GM12878 (cell line): Measurements from ENCODE around the gene NMNAT1. TPM values are rescaled to one million over a fixed set of nuclear protein-coding genes. Genes with fewer than 3 reads are reported as not detected.

Experiments
- ATAC-seq: fragments of 200-7000 bp; cut with Tn5 transposase; 3 replicates; pipeline ENCODE4 v1.9.1; 2020; ENCODE audit warnings: mild to moderate bottlenecking, moderate library complexity
- BruUV-seq: library from RNA; stranded (reverse); fragments of 400-500 nt; replicated peaks from 2 replicates; lab custom pipeline; 2021; lab: Mats Ljungman, UMichigan
- CTCF ChIA-PET: fragments of 300-600 bp; sonication (Branson Sonifier 250); formaldehyde crosslinking; extraction: SDS; loops from one replicate; lab custom pipeline; 2021; ENCODE audit warnings: inconsistent platforms; lab: Yijun Ruan, JAX
- POLR2A ChIA-PET: fragments of 350-600 bp; formaldehyde crosslinking; extraction: SDS; loops from one replicate; lab custom pipeline; 2021; ENCODE audit warnings: inconsistent platforms; lab: Charles Lee
- RAD21 ChIA-PET: fragments of 300-600 bp; sonication (Branson Sonifier 250); formaldehyde crosslinking; loops from one replicate; lab custom pipeline; 2023; ENCODE audit warnings: antibody characterized with exemption; ENCODE audit not compliant: unreplicated experiment; lab: Charles Lee
- SMC1A ChIA-PET: fragments of 300-600 bp; sonication (Branson Sonifier 250); formaldehyde crosslinking; loops from one replicate; lab custom pipeline; 2023; ENCODE audit not compliant: unreplicated experiment, uncharacterized antibody; lab: Charles Lee
- DNase-seq: peaks from one replicate; pipeline ENCODE4 v3.0.0-alpha.2; 2011; ENCODE audit warnings: low read depth, low spot score
- FAIRE-seq: peaks from 3 replicates; lab custom pipeline; 2011; peaks lifted over from hg19 to GRCh38; lab: Jason Lieb, UNC
- H2AFZ ChIP-seq: 2 replicates; pipeline ENCODE4 v1.6.0; 2011; ENCODE audit warnings: low read depth, low read length, control low read depth; ENCODE audit not compliant: control insufficient read depth
- H3K27ac ChIP-seq: 2 replicates; pipeline ENCODE4 v1.5.1; 2011; ENCODE audit warnings: control low read depth; ENCODE audit not compliant: control insufficient read depth, insufficient read depth
- H3K27me3 ChIP-seq, 2 experiments: replicated peaks in 1 of 2; 2 replicates each; pipeline versions ENCODE4 v1.6.0 to v1.6.1; 2011; ENCODE audit warnings: low read length in 1 of 2; ENCODE audit not compliant: control insufficient read depth in 2 of 2, insufficient read depth in 2 of 2
- H3K36me3 ChIP-seq, 2 experiments: 2 replicates each; pipeline ENCODE4 v1.5.1; 2011; ENCODE audit warnings: low read length in 1 of 2; ENCODE audit not compliant: control insufficient read depth in 2 of 2, insufficient read depth in 2 of 2
- H3K4me1 ChIP-seq: 2 replicates; pipeline ENCODE4 v1.6.1; 2011; ENCODE audit warnings: mild to moderate bottlenecking, low read length, moderate library complexity, mixed read lengths; ENCODE audit not compliant: control insufficient read depth, insufficient read depth
- H3K4me2 ChIP-seq: 2 replicates; pipeline ENCODE4 v1.6.0; 2011; ENCODE audit warnings: control low read depth; ENCODE audit not compliant: control insufficient read depth, insufficient read depth
- H3K4me3 ChIP-seq: fragments of 200-600 bp; sonication (generic); 2 replicates; pipeline ENCODE4 v1.5.1; 2016
- H3K79me2 ChIP-seq: 2 replicates; pipeline ENCODE4 v1.6.0; 2011; ENCODE audit warnings: low read length; ENCODE audit not compliant: control insufficient read depth, insufficient read depth
- H3K9ac ChIP-seq: 2 replicates; pipeline ENCODE4 v1.8.0; 2011; ENCODE audit warnings: low read length, control low read depth, mixed read lengths; ENCODE audit not compliant: control insufficient read depth, insufficient read depth
- H3K9me3 ChIP-seq: replicated peaks from 3 replicates; pipeline ENCODE4 v1.5.1; 2011; ENCODE audit warnings: mild to moderate bottlenecking, low read length; ENCODE audit not compliant: control insufficient read depth, insufficient read depth
- H4K20me1 ChIP-seq: 2 replicates; pipeline ENCODE4 v1.6.0; 2011; ENCODE audit not compliant: control insufficient read depth, insufficient read depth
- BRCA1 ChIP-seq: IDR thresholded peaks from 2 replicates; pipeline ENCODE4 v1.6.1; 2011; ENCODE audit warnings: low read depth, low read length, improper control_type of control experiment
- CBX3 ChIP-seq: fragments of 200-600 bp; sonication (generic); IDR thresholded peaks from 2 replicates; pipeline ENCODE4 v1.6.1; 2016; ENCODE audit warnings: low read depth, borderline replicate concordance
- EGR1 ChIP-seq, 2 experiments: IDR thresholded peaks; 1 replicate in 1 of 2; 2 replicates in 1 of 2; pipeline ENCODE4 v1.6.1; 2011 to 2012; ENCODE audit warnings: low read depth in 2 of 2, low read length in 2 of 2, borderline replicate concordance in 1 of 2, mild to moderate bottlenecking in 1 of 2, moderate library complexity in 1 of 2
- GATAD2B ChIP-seq: fragments of 450-650 bp; conservative IDR thresholded peaks from 2 replicates; pipeline ENCODE4 v1.6.1; 2017; ENCODE audit warnings: low read depth, mild to moderate bottlenecking, moderate library complexity
- IRF4 ChIP-seq: IDR thresholded peaks from 2 replicates; pipeline ENCODE4 v1.6.1; 2011; ENCODE audit warnings: low read depth, low read length
- JUNB ChIP-seq: IDR thresholded peaks from 2 replicates; pipeline ENCODE4 v1.6.1; 2016; ENCODE audit warnings: antibody characterized with exemption, mild to moderate bottlenecking
- MEF2A ChIP-seq: IDR thresholded peaks from 2 replicates; pipeline ENCODE4 v1.6.1; 2011; ENCODE audit warnings: low read depth, mild to moderate bottlenecking, low read length, moderate library complexity; ENCODE audit not compliant: insufficient read depth
- MYC ChIP-seq: IDR thresholded peaks from 2 replicates; pipeline ENCODE4 v1.6.1; 2011; ENCODE audit warnings: mild to moderate bottlenecking, low read length, moderate library complexity, inconsistent platforms; ENCODE audit not compliant: insufficient read depth, insufficient replicate concordance, insufficient read length, severe bottlenecking
- NR2F1 ChIP-seq: fragments of 450-650 bp; conservative IDR thresholded peaks from 2 replicates; pipeline ENCODE4 v1.6.1; 2017; ENCODE audit warnings: mild to moderate bottlenecking
- STAT3 ChIP-seq: IDR thresholded peaks from 2 replicates; pipeline ENCODE4 v1.6.1; 2011; ENCODE audit warnings: low read depth, low read length, improper control_type of control experiment
- TAF1 ChIP-seq: IDR thresholded peaks from 2 replicates; pipeline ENCODE4 v1.6.1; 2011; ENCODE audit warnings: mild to moderate bottlenecking, low read depth, low read length, borderline replicate concordance
- WGBS: methylation state at CpG from one replicate; pipeline ENCODE4 v1.1.6; 2016; ENCODE audit warnings: low lambda C conversion rate; ENCODE audit not compliant: insufficient replicate concordance, insufficient coverage; ENCODE audit errors: missing lambda C conversion rate; 5-methylcytosine and 5-hydroxymethylcytosine counted together
- in situ Hi-C: fragments of 300-500 bp; cut with MboI; formaldehyde crosslinking; loops from 9 replicates; pipeline ENCODE4 v1.14.3; 2018; ENCODE audit warnings: mixed read lengths
- intact Hi-C: fragments of 100-400 bp; cut with micrococcal nuclease; formaldehyde crosslinking; loops from one replicate; pipeline ENCODE4 v1.14.2; 2022; ENCODE audit not compliant: unreplicated experiment
- polyA plus RNA-seq, 11 experiments: library from polyadenylated mRNA; depleted of rRNA in 4 of 11; unstranded in 6 of 11; stranded (reverse) in 5 of 11; fragments of >200 nt; fragmentation: Nextera tagmentation in 4 of 11; fragmentation: Illumina TruSeq in 1 of 11; extraction: Ambion mirVana in 4 of 11; extraction: Trizol in 1 of 11; gene quantifications; 1 replicate in 1 of 11; 2 replicates in 10 of 11; pipeline versions ENCODE4 v1.2.1 to v1.2.3, GENCODE V29; 2011 to 2016; ENCODE audit warnings: inconsistent platforms in 2 of 11, missing spikeins in 2 of 11, low read depth in 1 of 11
- total RNA-seq, 4 experiments: library from RNA; depleted of rRNA in 3 of 4; stranded (reverse); fragments of >200 nt in 3 of 4; fragmentation: Illumina TruSeq in 1 of 4; extraction: Trizol in 1 of 4; gene quantifications; 2 replicates each; pipeline versions ENCODE4 v1.2.1 to v1.2.3, GENCODE V29; 2013 to 2021

Gene NMNAT1
- total and polyA plus RNA-seq, 10 of the 15 experiments (the other 5 are each of a cell fraction or from before 2014, with no cell fraction given) = 7.2 to 16.7 (median 11.7) TPM

DNA sequence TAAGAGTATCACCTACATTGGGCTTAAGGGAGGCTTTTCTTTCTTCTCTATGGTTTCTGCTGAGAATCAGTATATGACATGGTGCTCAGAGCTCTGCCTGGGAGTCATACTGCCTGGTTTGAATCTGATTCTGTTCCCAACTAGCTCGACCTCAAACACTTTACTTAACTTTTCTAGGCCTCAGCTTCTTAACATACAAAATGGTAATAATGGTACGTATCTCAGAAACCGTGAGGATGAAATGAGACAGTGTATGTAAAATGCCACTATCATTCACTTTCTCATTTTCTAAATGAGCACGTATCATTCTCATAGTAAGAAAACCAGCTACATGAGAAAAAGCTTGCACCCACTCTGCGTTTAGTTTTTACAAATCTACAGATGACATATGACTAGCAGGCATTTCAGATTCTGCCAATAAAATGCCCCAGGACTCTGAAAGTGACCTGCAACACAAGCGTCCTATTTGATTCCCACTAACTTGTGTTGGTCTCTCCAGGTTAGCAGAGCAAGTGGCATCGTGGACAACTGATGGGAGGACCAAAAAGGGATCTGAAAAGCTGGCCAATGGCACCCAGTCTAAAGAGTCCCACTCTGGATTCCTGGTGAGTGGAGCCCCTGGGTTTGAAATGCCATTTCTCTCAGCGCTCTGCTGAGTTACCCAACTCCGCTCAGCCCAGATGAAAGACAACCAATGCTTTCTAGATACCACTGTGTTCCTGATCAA is 39.3 kb upstream of the NMNAT1 start (continued):
- peak; percentile 22; the same call in 1 of the 2 replicates for TF ChIP-seq MEF2A
- peak; percentile 90 for TF ChIP-seq JUNB
- no peak for TF ChIP-seq MYC
- no peak for TF ChIP-seq NR2F1
- no peak for TF ChIP-seq TAF1
- TF ChIP-seq GATAD2B = no peak
- no peak for TF ChIP-seq EGR1 (IDR thresholded peaks at IDR 0.05; ENCODE audit: borderline replicate concordance in 1 of 2, low read depth in 2 of 2, low read length in 2 of 2)
- TF ChIP-seq STAT3 = no peak
- TF ChIP-seq CBX3 = no peak
- TF ChIP-seq IRF4 = 0 out of 2 replicates have a peak, but pooled peaks have one; percentile 21

DNA sequence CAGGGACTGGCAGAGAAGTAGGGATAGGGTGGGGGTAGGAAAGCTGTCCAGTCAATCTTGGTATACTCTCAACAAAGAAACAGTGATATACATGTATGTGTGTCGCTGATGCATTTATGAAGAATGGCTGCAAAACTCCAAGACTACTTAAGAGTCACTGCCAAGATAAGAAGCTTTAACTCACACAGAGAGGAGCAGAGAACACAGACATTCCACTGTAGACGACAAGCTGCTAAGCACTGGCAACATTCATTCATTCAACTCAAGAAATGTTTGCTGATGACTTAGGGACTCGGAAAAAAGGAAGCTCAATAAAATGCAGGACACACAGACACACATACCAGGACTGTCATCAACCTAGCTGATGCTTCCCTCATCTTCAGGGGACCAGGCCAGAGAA is 38.7 kb upstream of the NMNAT1 start:
- Histone ChIP-seq H3K36me3 (no peaks in the 10 kb centered on the region), H3K4me3 (no peak overlapping the region), H3K4me1 (peaks cover 35% of the 10 kb centered on the region), H3K27ac (no peak overlapping the region; the same call in 1 of the 2 replicates), H3K9me3 (no peaks in the 10 kb centered on the region), H3K79me2 (peaks cover 4% of the 10 kb centered on the region), H3K9ac (no peak overlapping the region), H3K4me2 (no peak overlapping the region), H2AFZ (no peak overlapping the region), H4K20me1 (no peaks in the 10 kb centered on the region), H3K27me3 (no peaks in the 10 kb centered on the region)
- no TSS peak for BruUV-seq
- POLR2A ChIA-PET = no interaction called here
- RAD21 ChIA-PET = no interaction called here
- intact Hi-C loops = no loop called here
- no peak for FAIRE-seq
- CTCF ChIA-PET = interaction anchor here (0.7 to 1.6 kb wide), 6 partner anchors 12 to 120 kb away, joined by 3 to 5 read pairs (median 4); no protein-coding TSS in a partner anchor
- WGBS = 43% methylated on average over 3 of the region's 3 CpGs
- no peak for DNase-seq
- in situ Hi-C loops = no loop called here
- ATAC-seq = no peak
- SMC1A ChIA-PET = interaction anchor here (1.6 to 1.8 kb wide), 2 partner anchors 9 to 10 kb away, joined by 4 to 6 read pairs; no protein-coding TSS in a partner anchor
- TF ChIP-seq BRCA1 = no peak
